Esophagus muscularis mucosa (tissue), 4 donors: ENCODE measurements around the gene MEF2D.

Source experiments
- EP300 ChIP-seq: sonication (generic); formaldehyde crosslinking; IDR thresholded peaks from one replicate; pipeline ENCODE4 v1.6.1; 2017; ENCODE audit warnings: antibody characterized with exemption
- POLR2A ChIP-seq: fragments of 450-650 bp; IDR thresholded peaks from one replicate; pipeline ENCODE4 v1.6.1; 2017; ENCODE audit warnings: antibody characterized with exemption, moderate library complexity, mild to moderate bottlenecking, low read depth
- POLR2AphosphoS5 ChIP-seq, 2 donors: sonication (generic); formaldehyde crosslinking; IDR thresholded peaks; one replicate each; pipeline ENCODE4 v1.6.1; 2017; ENCODE audit warnings: antibody characterized with exemption in 2 of 2
- TF ChIP-seq, protein P1 (sequence below), 3 experiments: fragments of 200-600 bp in 2 of 3; fragments of 450-650 bp in 1 of 3; sonication (generic) in 2 of 3; IDR thresholded peaks; one replicate each; pipeline ENCODE4 v1.5.1; 2017 to 2019; ENCODE audit warnings: antibody characterized with exemption in 3 of 3, mild to moderate bottlenecking in 2 of 3, moderate library complexity in 1 of 3

DNA sequence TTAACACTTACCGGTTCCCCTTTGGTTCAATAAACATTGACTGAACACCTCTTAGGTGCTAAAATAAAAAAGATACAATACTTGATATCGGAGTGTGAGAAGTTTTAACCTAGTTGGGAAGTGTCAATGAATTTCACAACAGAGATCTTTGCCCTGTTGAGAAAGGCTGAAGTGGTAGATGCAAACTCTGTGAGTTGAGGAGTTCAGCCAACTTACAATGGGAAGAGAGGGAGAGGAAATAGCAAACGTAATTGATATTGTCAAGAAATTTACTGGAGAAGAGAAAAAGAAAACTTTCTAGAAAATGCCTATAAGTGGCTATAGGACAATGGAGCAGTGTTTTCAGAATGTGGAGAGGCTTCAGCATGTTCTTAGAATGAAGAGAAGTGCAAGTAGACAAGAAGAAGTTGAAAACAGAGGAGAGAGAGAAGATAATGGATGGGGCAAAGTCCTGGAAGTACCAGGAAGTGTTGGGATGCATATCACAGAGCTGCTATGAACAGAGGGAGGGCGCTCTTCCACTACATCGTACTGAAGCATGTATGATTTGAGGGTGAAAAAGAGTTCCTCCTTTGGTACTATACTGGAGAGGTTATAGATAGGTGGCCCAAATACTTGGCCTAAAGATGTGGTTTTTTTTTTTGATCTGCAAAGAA, 48.9 kb downstream of the MEF2D start:
- TF ChIP-seq, protein P1, sequence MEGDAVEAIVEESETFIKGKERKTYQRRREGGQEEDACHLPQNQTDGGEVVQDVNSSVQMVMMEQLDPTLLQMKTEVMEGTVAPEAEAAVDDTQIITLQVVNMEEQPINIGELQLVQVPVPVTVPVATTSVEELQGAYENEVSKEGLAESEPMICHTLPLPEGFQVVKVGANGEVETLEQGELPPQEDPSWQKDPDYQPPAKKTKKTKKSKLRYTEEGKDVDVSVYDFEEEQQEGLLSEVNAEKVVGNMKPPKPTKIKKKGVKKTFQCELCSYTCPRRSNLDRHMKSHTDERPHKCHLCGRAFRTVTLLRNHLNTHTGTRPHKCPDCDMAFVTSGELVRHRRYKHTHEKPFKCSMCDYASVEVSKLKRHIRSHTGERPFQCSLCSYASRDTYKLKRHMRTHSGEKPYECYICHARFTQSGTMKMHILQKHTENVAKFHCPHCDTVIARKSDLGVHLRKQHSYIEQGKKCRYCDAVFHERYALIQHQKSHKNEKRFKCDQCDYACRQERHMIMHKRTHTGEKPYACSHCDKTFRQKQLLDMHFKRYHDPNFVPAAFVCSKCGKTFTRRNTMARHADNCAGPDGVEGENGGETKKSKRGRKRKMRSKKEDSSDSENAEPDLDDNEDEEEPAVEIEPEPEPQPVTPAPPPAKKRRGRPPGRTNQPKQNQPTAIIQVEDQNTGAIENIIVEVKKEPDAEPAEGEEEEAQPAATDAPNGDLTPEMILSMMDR (IDR thresholded peaks at IDR 0.05): no peak
- TF ChIP-seq POLR2A (no peak), EP300 (no peak), POLR2AphosphoS5 (IDR thresholded peaks at IDR 0.05) (no peak)
